DND-41 (cell line): ENCODE data around the gene NUAK1.

Experiments used
- ATAC-seq: fragments of 200-7000 bp; cut with Tn5 transposase; 3 replicates; pipeline ENCODE4 v1.9.1; 2021; ENCODE audit warnings: low read depth; ENCODE audit not compliant: insufficient read depth
- DNase-seq: peaks from one replicate; pipeline ENCODE4 v3.0.0-alpha.2; 2020
- H2AFZ ChIP-seq: 2 replicates; pipeline ENCODE4 v1.6.0; 2012; ENCODE audit warnings: low read depth, low read length
- H3K27ac ChIP-seq: 2 replicates; pipeline ENCODE4 v1.5.1; 2012; ENCODE audit warnings: low read length, inconsistent platforms
- H3K27me3 ChIP-seq: fragments of 200-600 bp; sonication (generic); 2 replicates; pipeline ENCODE4 v1.6.0; 2012; ENCODE audit warnings: low read length, mild to moderate bottlenecking, inconsistent platforms; ENCODE audit not compliant: insufficient read depth, poor library complexity
- H3K36me3 ChIP-seq: 2 replicates; pipeline ENCODE4 v1.5.1; 2012; ENCODE audit warnings: low read length, inconsistent platforms; ENCODE audit not compliant: insufficient read depth
- H3K4me1 ChIP-seq: 2 replicates; pipeline ENCODE4 v1.5.1; 2012; ENCODE audit warnings: mild to moderate bottlenecking, low read length; ENCODE audit not compliant: insufficient read depth
- H3K4me2 ChIP-seq: 2 replicates; pipeline ENCODE4 v1.6.0; 2012; ENCODE audit warnings: mild to moderate bottlenecking, moderate library complexity, low read length, inconsistent platforms; ENCODE audit not compliant: insufficient read depth
- H3K4me3 ChIP-seq, 2 experiments: fragments of 200-600 bp in 1 of 2; shearing (Covaris generic) in 1 of 2; 2 replicates each; pipeline ENCODE4 v1.5.1; 2012 to 2016; ENCODE audit warnings: inconsistent platforms in 2 of 2, low read length in 2 of 2, mild to moderate bottlenecking in 2 of 2, low read depth in 1 of 2, moderate library complexity in 1 of 2
- H3K79me2 ChIP-seq: 2 replicates; pipeline ENCODE4 v1.6.0; 2012; ENCODE audit warnings: low read length, inconsistent platforms; ENCODE audit not compliant: insufficient read depth
- H3K9ac ChIP-seq: 2 replicates; pipeline ENCODE4 v1.6.0; 2012; ENCODE audit warnings: low read depth, mild to moderate bottlenecking, inconsistent platforms, low read length, moderate library complexity
- H3K9me3 ChIP-seq: 2 replicates; pipeline ENCODE4 v1.5.1; 2012; ENCODE audit warnings: low read length, moderate library complexity, mild to moderate bottlenecking, inconsistent platforms; ENCODE audit not compliant: insufficient read depth, severe bottlenecking
- H4K20me1 ChIP-seq: 2 replicates; pipeline ENCODE4 v1.6.0; 2012; ENCODE audit warnings: low read length; ENCODE audit not compliant: insufficient read depth
- EZH2 ChIP-seq: IDR thresholded peaks from 3 replicates; pipeline ENCODE4 v1.6.1; 2012; ENCODE audit warnings: borderline replicate concordance, low read depth, mild to moderate bottlenecking, moderate library complexity, low read length, inconsistent platforms; ENCODE audit not compliant: severe bottlenecking
- TF ChIP-seq, protein P1 (sequence below): IDR thresholded peaks from 2 replicates; pipeline ENCODE4 v1.5.1; 2012; ENCODE audit warnings: borderline replicate concordance, low read length, moderate library complexity, mild to moderate bottlenecking; ENCODE audit not compliant: poor library complexity, severe bottlenecking; ENCODE audit errors: extremely low read depth

The NUAK1 gene

DNA sequence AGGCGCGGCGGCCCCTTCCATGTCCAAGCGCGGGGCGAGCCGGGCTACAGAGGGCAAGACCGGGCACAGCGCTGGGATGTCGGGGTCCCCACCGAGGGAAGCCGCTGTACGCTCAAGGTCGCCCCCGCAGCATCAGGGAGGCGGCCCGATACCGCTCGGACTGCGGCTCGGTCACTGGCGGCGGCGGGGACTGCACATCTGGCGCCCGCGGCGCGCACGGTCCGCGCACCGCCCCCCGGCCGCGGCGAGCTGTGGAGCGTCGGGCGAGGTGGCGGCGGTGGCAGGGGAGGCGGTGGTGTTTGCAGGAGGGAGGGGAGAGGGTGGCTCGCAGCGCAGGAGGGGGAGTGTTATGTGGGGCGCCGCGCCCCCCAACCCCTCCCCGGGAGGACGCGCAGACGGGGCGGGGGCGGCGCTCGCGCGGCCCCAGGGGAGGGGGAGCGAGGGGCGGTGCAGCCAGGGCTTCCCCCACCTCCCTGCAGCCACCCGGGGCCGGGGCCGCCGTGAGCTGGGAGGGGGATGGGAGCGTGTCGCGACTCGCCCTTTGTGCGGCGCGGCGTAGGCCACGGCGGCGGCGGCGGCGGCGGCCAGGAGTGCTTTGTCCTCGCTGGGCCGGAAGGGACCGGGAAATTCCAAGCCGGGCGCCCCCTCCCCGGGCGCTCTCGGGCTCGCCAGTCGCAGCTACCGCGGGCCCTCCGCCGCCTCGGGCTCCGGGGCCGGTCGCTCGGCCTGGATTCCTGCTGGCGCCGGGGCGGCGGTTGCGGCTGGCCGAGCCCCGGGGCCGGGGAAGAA, at the start of gene NUAK1:
TSS of gene NUAK1 (minus strand) at position 322 of the 789 bp plus-strand sequence. CDS start at position 21, 301 bp downstream.
- Histone ChIP-seq H3K27ac (no peak within 1 kb of the TSS), H3K4me2 (no peak within 1 kb of the TSS)

DNA sequence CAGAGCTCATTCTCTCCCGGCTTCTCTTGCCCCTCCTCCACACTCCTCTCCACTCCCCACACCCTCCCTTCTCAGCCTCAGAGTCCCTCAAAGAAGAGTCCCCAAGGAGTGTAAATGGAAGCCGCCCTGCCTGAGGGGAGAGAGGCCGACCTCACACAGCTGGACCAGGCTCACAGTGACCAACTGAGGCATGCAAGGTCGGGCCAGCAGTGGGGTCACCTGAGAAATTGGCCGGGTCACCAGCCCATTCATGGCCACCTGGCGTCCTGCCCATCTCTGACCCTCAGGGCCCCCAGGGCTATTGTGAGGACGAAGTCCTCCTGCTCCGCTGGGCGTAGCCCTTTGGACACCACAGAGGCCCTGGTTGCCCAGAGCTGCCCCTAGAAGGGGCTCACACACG, 49.5 kb upstream of the NUAK1 start:
- H2AFZ ChIP-seq, result no peak overlapping the region
- no peaks in the 10 kb centered on the region for H3K79me2 ChIP-seq
- peaks cover 18% of the 10 kb centered on the region for H3K27me3 ChIP-seq
- TF ChIP-seq EZH2, result no peak
- TF ChIP-seq, protein P1, sequence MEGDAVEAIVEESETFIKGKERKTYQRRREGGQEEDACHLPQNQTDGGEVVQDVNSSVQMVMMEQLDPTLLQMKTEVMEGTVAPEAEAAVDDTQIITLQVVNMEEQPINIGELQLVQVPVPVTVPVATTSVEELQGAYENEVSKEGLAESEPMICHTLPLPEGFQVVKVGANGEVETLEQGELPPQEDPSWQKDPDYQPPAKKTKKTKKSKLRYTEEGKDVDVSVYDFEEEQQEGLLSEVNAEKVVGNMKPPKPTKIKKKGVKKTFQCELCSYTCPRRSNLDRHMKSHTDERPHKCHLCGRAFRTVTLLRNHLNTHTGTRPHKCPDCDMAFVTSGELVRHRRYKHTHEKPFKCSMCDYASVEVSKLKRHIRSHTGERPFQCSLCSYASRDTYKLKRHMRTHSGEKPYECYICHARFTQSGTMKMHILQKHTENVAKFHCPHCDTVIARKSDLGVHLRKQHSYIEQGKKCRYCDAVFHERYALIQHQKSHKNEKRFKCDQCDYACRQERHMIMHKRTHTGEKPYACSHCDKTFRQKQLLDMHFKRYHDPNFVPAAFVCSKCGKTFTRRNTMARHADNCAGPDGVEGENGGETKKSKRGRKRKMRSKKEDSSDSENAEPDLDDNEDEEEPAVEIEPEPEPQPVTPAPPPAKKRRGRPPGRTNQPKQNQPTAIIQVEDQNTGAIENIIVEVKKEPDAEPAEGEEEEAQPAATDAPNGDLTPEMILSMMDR, result no peak
- no peaks in the 10 kb centered on the region for H3K9me3 ChIP-seq
- H3K4me3 ChIP-seq, result no peak overlapping the region
- H3K27ac ChIP-seq, result no peak overlapping the region
- no peaks in the 10 kb centered on the region for H3K36me3 ChIP-seq
- no peaks in the 10 kb centered on the region for H3K4me1 ChIP-seq
- no peaks in the 10 kb centered on the region for H4K20me1 ChIP-seq
- no peak overlapping the region for H3K4me2 ChIP-seq
- DNase-seq, result no peak
- no peak for ATAC-seq
- H3K9ac ChIP-seq, result no peak overlapping the region

More for the DNA sequence above, at the start of gene NUAK1:
- no peaks in the 10 kb centered on the region for H3K4me1 ChIP-seq
- TF ChIP-seq, protein P1, result no peak
- no peak for TF ChIP-seq EZH2
- no peaks in the 10 kb centered on the region for H3K36me3 ChIP-seq
- DNase-seq (no peak), ATAC-seq (no peak)
- H3K4me3 ChIP-seq, result no peak within 1 kb of the TSS
- no peaks in the 10 kb centered on the region for H3K9me3 ChIP-seq
- H4K20me1 ChIP-seq, result no peaks in the 10 kb centered on the region
- no peak within 1 kb of the TSS for H3K9ac ChIP-seq
- peaks cover 19% of the 10 kb centered on the region for H3K27me3 ChIP-seq
- no peak within 1 kb of the TSS for H2AFZ ChIP-seq
- H3K79me2 ChIP-seq, result no peaks in the 10 kb centered on the region

- Histone ChIP-seq H3K4me3 (no peak overlapping the region), H3K9me3 (no peaks in the 10 kb centered on the region), H4K20me1 (no peaks in the 10 kb centered on the region), H3K4me1 (no peaks in the 10 kb centered on the region), H3K79me2 (no peaks in the 10 kb centered on the region), H3K27ac (no peak overlapping the region), H2AFZ (no peak overlapping the region), H3K27me3 (peaks cover 18% of the 10 kb centered on the region), H3K9ac (no peak overlapping the region), H3K36me3 (no peaks in the 10 kb centered on the region), H3K4me2 (no peak overlapping the region)
- TF ChIP-seq EZH2, result no peak
- TF ChIP-seq, protein P1, result no peak
- ATAC-seq, result no peak
- DNase-seq, result no peak
Observed at GRCh38 chr12:106187842-106188241, 49.1 kb upstream of the NUAK1 start.
